ENCODE data around the gene KLHL34.

The KLHL34 gene

GRCh38 chrX:21655901-21656586 lies 2.1 kb downstream of the KLHL34 start:
- no peak for DNase-seq (ENCODE audit: low read depth in 2 of 2)

- no peak for DNase-seq (ENCODE audit: low read depth in 2 of 2)
Measured at GRCh38 chrX:21645886-21646285, 12.2 kb downstream of the KLHL34 start.

GRCh38 chrX:21645431-21645830 lies 12.7 kb downstream of the KLHL34 start:
- no peak for DNase-seq (ENCODE audit: low read depth in 2 of 2)

GRCh38 chrX:21639775-21640174 lies 18.4 kb downstream of the KLHL34 start:
- no peak for DNase-seq (ENCODE audit: low read depth in 2 of 2)

- DNase-seq (ENCODE audit: low read depth in 2 of 2), result no peak
Measured at GRCh38 chrX:21638311-21638710, 19.8 kb downstream of the KLHL34 start.

GRCh38 chrX:21632027-21632426 lies 26.1 kb downstream of the KLHL34 start:
- DNase-seq (ENCODE audit: low read depth in 2 of 2), result no peak

GRCh38 chrX:21623778-21624501 lies 34.2 kb downstream of the KLHL34 start:
- DNase-seq (ENCODE audit: low read depth in 2 of 2), result no peak

GRCh38 chrX:21620234-21620633 lies 37.9 kb downstream of the KLHL34 start:
- no peak for DNase-seq (ENCODE audit: low read depth in 2 of 2)

- no peak for DNase-seq (ENCODE audit: low read depth in 2 of 2)
Measured at GRCh38 chrX:21616386-21616785, 41.7 kb downstream of the KLHL34 start.

GRCh38 chrX:21612154-21612553 lies 46.0 kb downstream of the KLHL34 start:
- no peak for DNase-seq (ENCODE audit: low read depth in 2 of 2)

GRCh38 chrX:21610168-21610567 lies 48.0 kb downstream of the KLHL34 start:
- DNase-seq (ENCODE audit: low read depth in 2 of 2), result no peak

- DNase-seq (ENCODE audit: low read depth in 2 of 2), result no peak
Measured at GRCh38 chrX:21606002-21606401, 52.1 kb downstream of the KLHL34 start.
